Nephron (organoid): ENCODE measurements around the gene ZNF580.

Source experiments
- H3K27ac Mint-ChIP-seq, 3 experiments: 2 replicates each; pipeline ENCODE4 v1.8.0; 2020; ENCODE audit warnings: mixed read lengths in 3 of 3, mild to moderate bottlenecking in 2 of 3, moderate library complexity in 1 of 3
- H3K27me3 Mint-ChIP-seq: 2 replicates; pipeline ENCODE4 v1.8.0; 2021; ENCODE audit warnings: low read depth, mild to moderate bottlenecking, moderate library complexity, mixed read lengths
- H3K36me3 Mint-ChIP-seq: 2 replicates; pipeline ENCODE4 v1.8.0; 2020; ENCODE audit warnings: low read depth, mixed read lengths
- H3K4me1 Mint-ChIP-seq: 2 replicates; pipeline ENCODE4 v1.8.0; 2020; ENCODE audit warnings: mixed read lengths
- H3K4me3 Mint-ChIP-seq, 3 experiments: 2 replicates each; pipeline ENCODE4 v1.8.0; 2020; ENCODE audit warnings: mild to moderate bottlenecking in 3 of 3, mixed read lengths in 3 of 3, moderate library complexity in 2 of 3
- H3K9me3 Mint-ChIP-seq: 2 replicates; pipeline ENCODE4 v1.8.0; 2020; ENCODE audit warnings: mixed read lengths
- CTCF ChIP-seq, 3 experiments: fragments of 200-600 bp; sonication (generic); IDR thresholded peaks; one replicate each; pipeline ENCODE4 v1.5.0; 2021; ENCODE audit warnings: antibody characterized with exemption in 3 of 3; ENCODE audit not compliant: unreplicated experiment in 3 of 3

ZNF580 gene, protein sequence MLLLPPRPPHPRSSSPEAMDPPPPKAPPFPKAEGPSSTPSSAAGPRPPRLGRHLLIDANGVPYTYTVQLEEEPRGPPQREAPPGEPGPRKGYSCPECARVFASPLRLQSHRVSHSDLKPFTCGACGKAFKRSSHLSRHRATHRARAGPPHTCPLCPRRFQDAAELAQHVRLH

GRCh38 chr19:55640577-55641425 is at the start of gene ZNF580:
TSS of gene ZNF580 (plus strand) at chr19:55641002. CDS start at chr19:55642509, 1,507 bp downstream.
- Mint-ChIP-seq H3K4me3 (peak within 1 kb of the TSS; percentile 94 to 96 (median 95)), H3K27me3 (peaks cover 3% of the 10 kb centered on the region), H3K9me3 (no peaks in the 10 kb centered on the region), H3K4me1 (peaks cover 56% of the 10 kb centered on the region), H3K36me3 (peaks cover 15% of the 10 kb centered on the region), H3K27ac (peak within 1 kb of the TSS; percentile 98 to 99 (median 99))
- TF ChIP-seq CTCF (IDR thresholded peaks at IDR 0.05; ENCODE audit: unreplicated experiment in 3 of 3): no peak

DNA sequence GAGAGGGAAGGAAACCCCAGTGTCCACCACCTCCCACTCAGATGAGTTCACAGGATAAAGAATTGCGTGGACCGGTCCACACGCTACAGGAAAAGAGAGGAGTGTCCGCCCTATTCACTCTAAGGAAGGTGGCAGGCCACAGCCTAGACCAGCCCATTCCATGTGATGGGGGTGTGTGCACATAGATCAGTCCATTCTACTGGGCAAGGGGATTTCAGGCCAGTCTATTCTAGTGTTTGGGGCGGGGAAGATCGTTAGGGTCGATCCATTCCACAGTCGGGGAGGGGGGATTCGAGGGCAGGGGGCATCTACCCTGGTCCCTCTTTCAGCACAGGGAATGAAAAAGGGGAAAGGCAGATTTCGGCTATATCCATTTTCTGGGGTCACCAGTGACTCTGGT is 49.2 kb upstream of the ZNF580 start:
- TF ChIP-seq CTCF (IDR thresholded peaks at IDR 0.05; ENCODE audit: unreplicated experiment in 3 of 3): no peak
- no peak overlapping the region for H3K27ac Mint-ChIP-seq
- no peaks in the 10 kb centered on the region for H3K9me3 Mint-ChIP-seq
- H3K36me3 Mint-ChIP-seq: peaks cover 34% of the 10 kb centered on the region
- H3K4me1 Mint-ChIP-seq: peaks cover 16% of the 10 kb centered on the region
- no peak overlapping the region for H3K4me3 Mint-ChIP-seq
- H3K27me3 Mint-ChIP-seq: peaks cover under 1% of the 10 kb centered on the region

DNA sequence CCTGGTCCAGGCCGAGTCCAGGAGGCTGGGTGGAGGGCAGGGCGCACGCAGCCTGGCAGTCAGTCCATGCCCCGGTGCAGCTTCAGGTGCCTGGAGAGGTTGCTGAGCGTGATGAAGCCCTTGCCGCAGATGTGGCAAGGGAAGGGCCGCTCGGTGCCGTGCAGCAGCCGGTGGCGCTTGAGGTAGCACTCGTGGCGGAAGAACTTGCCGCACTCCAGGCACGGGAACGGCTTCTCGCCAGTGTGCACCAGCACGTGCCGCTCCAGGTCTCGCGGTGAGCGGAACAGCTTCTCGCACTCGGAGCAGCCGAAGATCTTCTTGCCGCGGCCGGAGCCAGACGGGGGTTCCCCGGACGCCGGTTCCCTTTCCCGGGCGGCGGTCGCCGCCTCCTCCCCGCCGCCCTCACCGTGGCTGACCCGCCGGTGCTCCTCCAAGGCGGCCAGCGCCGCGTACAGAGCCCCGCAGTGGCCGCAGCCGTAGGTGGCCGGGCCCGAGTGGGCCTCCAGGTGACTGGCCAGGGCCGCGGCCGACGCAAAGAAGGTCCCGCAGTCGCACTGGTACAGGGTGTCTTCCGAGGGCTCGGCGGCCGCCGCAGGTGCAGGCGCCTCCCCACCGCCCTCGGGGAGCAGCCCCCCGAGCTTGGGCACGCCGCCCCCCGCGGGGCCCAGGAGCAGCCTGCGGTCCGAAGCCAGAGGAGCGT is 48.3 kb upstream of the ZNF580 start:
- Mint-ChIP-seq H3K9me3 (no peaks in the 10 kb centered on the region), H3K4me1 (peaks cover 6% of the 10 kb centered on the region), H3K27me3 (no peaks in the 10 kb centered on the region), H3K36me3 (peaks cover 42% of the 10 kb centered on the region), H3K27ac (no peak overlapping the region), H3K4me3 (no peak overlapping the region)
- no peak for TF ChIP-seq CTCF (IDR thresholded peaks at IDR 0.05; ENCODE audit: unreplicated experiment in 3 of 3)

- H3K4me3 Mint-ChIP-seq: no peak overlapping the region
- H3K27me3 Mint-ChIP-seq: no peaks in the 10 kb centered on the region
- no peak for TF ChIP-seq CTCF (IDR thresholded peaks at IDR 0.05; ENCODE audit: unreplicated experiment in 3 of 3)
- peaks cover 47% of the 10 kb centered on the region for H3K36me3 Mint-ChIP-seq
- H3K9me3 Mint-ChIP-seq: no peaks in the 10 kb centered on the region
- H3K27ac Mint-ChIP-seq: peak overlapping the region in 1 of 3 experiments; percentile 43
- H3K4me1 Mint-ChIP-seq: peaks cover 5% of the 10 kb centered on the region
Observed at GRCh38 chr19:55593096-55593772, 47.6 kb upstream of the ZNF580 start.

DNA sequence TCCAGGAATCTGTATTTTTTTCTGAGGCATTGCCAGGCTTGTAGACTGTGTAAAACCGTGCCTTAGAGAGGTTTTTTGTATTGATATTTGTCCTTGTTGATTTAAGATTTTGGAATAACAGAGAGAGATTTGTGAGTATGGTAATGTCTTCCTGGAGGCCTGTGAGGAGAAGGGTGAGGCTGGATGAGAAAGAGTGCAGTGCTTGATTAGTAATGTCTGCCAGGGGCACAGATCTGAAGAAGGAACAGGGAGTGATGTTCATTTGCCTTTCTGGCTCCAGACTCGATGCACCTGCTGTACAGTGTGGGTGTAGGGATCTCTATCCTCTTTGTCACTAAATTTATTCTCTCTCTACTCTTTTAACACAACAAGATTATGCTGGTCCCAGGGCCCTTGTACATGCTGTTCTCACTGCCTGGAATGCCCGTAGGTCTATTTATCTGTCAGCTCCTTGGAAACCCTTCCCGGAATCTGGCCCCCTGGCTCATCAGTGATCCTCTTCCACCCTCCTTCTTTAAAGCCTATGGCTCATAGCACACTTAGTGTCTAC is 45.7 kb upstream of the ZNF580 start:
- peaks cover 12% of the 10 kb centered on the region for H3K4me1 Mint-ChIP-seq
- no peaks in the 10 kb centered on the region for H3K27me3 Mint-ChIP-seq
- peak overlapping the region in 2 of 3 experiments; percentile 6 to 12 for H3K27ac Mint-ChIP-seq
- H3K36me3 Mint-ChIP-seq: peaks cover 53% of the 10 kb centered on the region
- H3K9me3 Mint-ChIP-seq: no peaks in the 10 kb centered on the region
- TF ChIP-seq CTCF (IDR thresholded peaks at IDR 0.05; ENCODE audit: unreplicated experiment in 3 of 3): no peak
- peak overlapping the region in 1 of 3 experiments; percentile 11 for H3K4me3 Mint-ChIP-seq
